Mesenchymal stem cell (in vitro differentiated cells and primary cell): Measurements from ENCODE around the gene TEF.
"Not testable (repeated sequence)": the region's sequence is repeated elsewhere in the genome, so short reads cannot be mapped to it uniquely, and the experiment has no call there.

Experiments
- DNase-seq: peaks from one replicate; pipeline ENCODE4 v3.0.0-alpha.2; 2013
- H2AFZ ChIP-seq: one replicate; pipeline ENCODE4 v1.6.1; 2013; ENCODE audit warnings: low read depth, mild to moderate bottlenecking, control low read depth, inconsistent platforms, low read length, moderate library complexity
- H2AK5ac ChIP-seq: 2 replicates; pipeline ENCODE4 v1.6.1; 2013; ENCODE audit warnings: low read length, moderate library complexity, mild to moderate bottlenecking, inconsistent platforms; ENCODE audit not compliant: severe bottlenecking
- H2BK120ac ChIP-seq: one replicate; pipeline ENCODE4 v1.6.1; 2013; ENCODE audit warnings: low read depth, mild to moderate bottlenecking, inconsistent platforms, low read length, moderate library complexity
- H2BK12ac ChIP-seq, 2 experiments: one replicate each; pipeline ENCODE4 v1.6.1; 2013; ENCODE audit warnings: inconsistent platforms in 2 of 2, low read length in 2 of 2, mild to moderate bottlenecking in 2 of 2, moderate library complexity in 2 of 2, control low read depth in 1 of 2
- H2BK15ac ChIP-seq: one replicate; pipeline ENCODE4 v1.6.1; 2013; ENCODE audit warnings: mild to moderate bottlenecking, low read depth, inconsistent platforms; ENCODE audit not compliant: poor library complexity, severe bottlenecking
- H2BK5ac ChIP-seq: 2 replicates; pipeline ENCODE4 v1.6.1; 2013; ENCODE audit warnings: low read depth, mild to moderate bottlenecking, low read length, control low read depth, inconsistent platforms; ENCODE audit not compliant: poor library complexity, severe bottlenecking
- H3K14ac ChIP-seq, 2 experiments: one replicate each; pipeline ENCODE4 v1.6.1; 2013; ENCODE audit warnings: inconsistent platforms in 2 of 2, low read length in 2 of 2, control low read depth in 1 of 2, mild to moderate bottlenecking in 1 of 2, moderate library complexity in 1 of 2
- H3K18ac ChIP-seq, 2 experiments: one replicate each; pipeline ENCODE4 v1.6.1; 2013; ENCODE audit warnings: inconsistent platforms in 2 of 2, low read length in 2 of 2, control low read depth in 1 of 2, low read depth in 1 of 2, mild to moderate bottlenecking in 1 of 2
- H3K23ac ChIP-seq, 2 experiments: one replicate each; pipeline ENCODE4 v1.6.1; 2013; ENCODE audit warnings: inconsistent platforms in 2 of 2, low read length in 2 of 2, mild to moderate bottlenecking in 2 of 2, moderate library complexity in 2 of 2, control low read depth in 1 of 2
- H3K27ac ChIP-seq: 2 replicates; pipeline ENCODE4 v1.5.1; 2013; ENCODE audit warnings: mild to moderate bottlenecking, moderate library complexity, low read length, control low read depth, inconsistent platforms; ENCODE audit not compliant: poor library complexity, severe bottlenecking
- H3K27me3 ChIP-seq, 2 experiments: 2 replicates each; pipeline versions ENCODE4 v1.6.1 to v1.7.0; 2013; ENCODE audit warnings: low read length in 2 of 2, mild to moderate bottlenecking in 2 of 2, moderate library complexity in 2 of 2, control low read depth in 1 of 2, inconsistent platforms in 1 of 2; ENCODE audit not compliant: control insufficient read depth in 1 of 2, insufficient read depth in 1 of 2
- H3K36me3 ChIP-seq, 2 experiments: 2 replicates each; pipeline versions ENCODE4 v1.6.1 to v1.7.0; 2013; ENCODE audit warnings: low read length in 2 of 2, control low read depth in 1 of 2, inconsistent platforms in 1 of 2, low read depth in 1 of 2, mild to moderate bottlenecking in 1 of 2; ENCODE audit not compliant: insufficient read depth in 2 of 2, control insufficient read depth in 1 of 2
- H3K4ac ChIP-seq, 2 experiments: one replicate each; pipeline ENCODE4 v1.6.1; 2013; ENCODE audit warnings: inconsistent platforms in 2 of 2, low read length in 2 of 2, mild to moderate bottlenecking in 2 of 2, moderate library complexity in 2 of 2, control low read depth in 1 of 2, low read depth in 1 of 2
- H3K4me1 ChIP-seq: 2 replicates; pipeline ENCODE4 v1.6.1; 2013; ENCODE audit warnings: low read depth, low read length, control low read depth; ENCODE audit not compliant: control insufficient read depth, insufficient read depth
- H3K4me2 ChIP-seq: 2 replicates; pipeline ENCODE4 v1.6.1; 2013; ENCODE audit warnings: low read length, mild to moderate bottlenecking, inconsistent platforms; ENCODE audit not compliant: poor library complexity, severe bottlenecking
- H3K4me3 ChIP-seq, 2 experiments: 2 replicates each; pipeline versions ENCODE4 v1.5.1 to v1.7.0; 2013; ENCODE audit warnings: low read length in 2 of 2, mild to moderate bottlenecking in 2 of 2, control low read depth in 1 of 2, low read depth in 1 of 2; ENCODE audit not compliant: insufficient read depth in 1 of 2
- H3K79me1 ChIP-seq: replicated peaks from 2 replicates; pipeline ENCODE4 v1.6.1; 2013; ENCODE audit warnings: mild to moderate bottlenecking, control low read depth, low read length, inconsistent platforms; ENCODE audit not compliant: poor library complexity, severe bottlenecking
- H3K9ac ChIP-seq: 2 replicates; pipeline ENCODE4 v1.7.0; 2013; ENCODE audit warnings: mild to moderate bottlenecking, low read length, moderate library complexity
- H3K9me3 ChIP-seq: 2 replicates; pipeline ENCODE4 v1.7.0; 2013; ENCODE audit warnings: mild to moderate bottlenecking, low read length; ENCODE audit not compliant: control insufficient read depth
- H4K8ac ChIP-seq: one replicate; pipeline ENCODE4 v1.6.1; 2013; ENCODE audit warnings: inconsistent platforms, mild to moderate bottlenecking, low read length, moderate library complexity
- H4K91ac ChIP-seq: one replicate; pipeline ENCODE4 v1.6.1; 2013; ENCODE audit warnings: mild to moderate bottlenecking, low read length, inconsistent platforms
- WGBS: methylation state at CpG from one replicate; pipeline ENCODE4 v1.1.7; 2013; ENCODE audit warnings: mixed read lengths; 5-methylcytosine and 5-hydroxymethylcytosine counted together

The TEF gene

GRCh38 chr22:41429232-41429950 lies 47.6 kb downstream of the TEF start:
- no peak overlapping the region for H3K14ac ChIP-seq
- H4K8ac ChIP-seq = no peak overlapping the region
- no peak overlapping the region for H4K91ac ChIP-seq
- no peak overlapping the region for H2BK12ac ChIP-seq
- H3K4me1 ChIP-seq = peaks cover 6% of the 10 kb centered on the region
- no peaks in the 10 kb centered on the region for H3K9me3 ChIP-seq
- H3K36me3 ChIP-seq = peaks cover 38 to 42% of the 10 kb centered on the region in 2 experiments
- no peak overlapping the region for H3K4ac ChIP-seq
- no peak overlapping the region for H3K27ac ChIP-seq
- no peak overlapping the region for H2AK5ac ChIP-seq
- H3K4me2 ChIP-seq = no peak overlapping the region
- no peak overlapping the region for H3K18ac ChIP-seq
- no peaks in the 10 kb centered on the region for H3K27me3 ChIP-seq
- no peak overlapping the region for H3K23ac ChIP-seq
- H3K9ac ChIP-seq = no peak overlapping the region
- H3K79me1 ChIP-seq = peaks cover 20% of the 10 kb centered on the region
- no peak for DNase-seq
- WGBS = 88% methylated on average over 11 of the region's 13 CpGs
- no peak overlapping the region for H2AFZ ChIP-seq
- no peak overlapping the region for H3K4me3 ChIP-seq
- H2BK5ac ChIP-seq = no peak overlapping the region
- H2BK120ac ChIP-seq = no peak overlapping the region
- H2BK15ac ChIP-seq = no peak overlapping the region

GRCh38 chr22:41429951-41430332 lies 48.2 kb downstream of the TEF start:
- Histone ChIP-seq H2BK12ac (no peak overlapping the region), H2BK120ac (no peak overlapping the region), H2BK5ac (no peak overlapping the region), H3K4me1 (peaks cover 6% of the 10 kb centered on the region), H3K27me3 (no peaks in the 10 kb centered on the region), H3K23ac (no peak overlapping the region), H2BK15ac (no peak overlapping the region), H2AK5ac (no peak overlapping the region), H4K91ac (no peak overlapping the region), H3K4me2 (no peak overlapping the region), H3K9ac (no peak overlapping the region), H3K14ac (no peak overlapping the region), H3K36me3 (peaks cover 43 to 47% of the 10 kb centered on the region in 2 experiments), H2AFZ (no peak overlapping the region), H3K4ac (no peak overlapping the region), H4K8ac (no peak overlapping the region), H3K4me3 (no peak overlapping the region), H3K79me1 (peaks cover 23% of the 10 kb centered on the region), H3K27ac (no peak overlapping the region), H3K18ac (no peak overlapping the region), H3K9me3 (no peaks in the 10 kb centered on the region)
- WGBS = 96% methylated on average over 4 of the region's 8 CpGs
- no peak for DNase-seq

GRCh38 chr22:41431656-41432055 lies 49.9 kb downstream of the TEF start:
- H3K18ac ChIP-seq = no peak overlapping the region
- H4K8ac ChIP-seq = no peak overlapping the region
- H3K9ac ChIP-seq = no peak overlapping the region
- H3K27me3 ChIP-seq = no peaks in the 10 kb centered on the region
- H2AK5ac ChIP-seq = no peak overlapping the region
- no peak overlapping the region for H3K4ac ChIP-seq
- H2BK12ac ChIP-seq = no peak overlapping the region
- WGBS = 90% methylated on average over 6 of the region's 6 CpGs
- peaks cover 33% of the 10 kb centered on the region for H3K79me1 ChIP-seq
- H3K4me2 ChIP-seq = no peak overlapping the region
- no peak overlapping the region for H2AFZ ChIP-seq
- no peak overlapping the region for H3K23ac ChIP-seq
- H2BK120ac ChIP-seq = no peak overlapping the region
- H3K4me3 ChIP-seq = no peak overlapping the region
- DNase-seq = no peak
- H2BK5ac ChIP-seq = no peak overlapping the region
- no peaks in the 10 kb centered on the region for H3K9me3 ChIP-seq
- H4K91ac ChIP-seq = no peak overlapping the region
- H3K4me1 ChIP-seq = peaks cover 6% of the 10 kb centered on the region
- peak overlapping the region; percentile 26 for H2BK15ac ChIP-seq
- H3K36me3 ChIP-seq = peaks cover 51 to 59% of the 10 kb centered on the region in 2 experiments
- H3K14ac ChIP-seq = no peak overlapping the region
- no peak overlapping the region for H3K27ac ChIP-seq

GRCh38 chr22:41433480-41433879 lies 51.7 kb downstream of the TEF start:
- H4K91ac ChIP-seq, H3K9ac ChIP-seq, H2BK5ac ChIP-seq, H3K4me3 ChIP-seq, H2BK120ac ChIP-seq, H3K4ac ChIP-seq, H3K9me3 ChIP-seq, H2AK5ac ChIP-seq, H3K27me3 ChIP-seq, H3K4me1 ChIP-seq, H2AFZ ChIP-seq, H3K27ac ChIP-seq, H2BK15ac ChIP-seq, DNase-seq, H4K8ac ChIP-seq, H3K14ac ChIP-seq, H3K18ac ChIP-seq, H3K4me2 ChIP-seq, H2BK12ac ChIP-seq, H3K23ac ChIP-seq: not testable (repeated sequence)
- peaks cover 36% of the 10 kb centered on the region for H3K79me1 ChIP-seq
- H3K36me3 ChIP-seq = peaks cover 61 to 66% of the 10 kb centered on the region in 2 experiments
- 78% methylated on average over 1 of the region's 1 CpG for WGBS
